Mucosa of descending colon (tissue), 3 donors: ENCODE results near the gene CALCB. TPM values are rescaled to one million over a fixed set of nuclear protein-coding genes. Genes with fewer than 3 reads are reported as not detected.
"Not testable (repeated sequence)": the region's sequence is repeated elsewhere in the genome, so short reads cannot be mapped to it uniquely, and the experiment has no call there.

Experiments
- ATAC-seq: fragments of 200-7000 bp; cut with Tn5 transposase; one replicate; pipeline ENCODE4 v1.9.1; 2020; ENCODE audit warnings: mild to moderate bottlenecking, moderate library complexity
- DNase-seq, 3 donors: peaks; one replicate each; pipeline ENCODE4 v3.0.0-alpha.2; 2020
- H3K36me3 ChIP-seq: fragments of 200-600 bp; one replicate; pipeline ENCODE4 v1.8.0; 2021; ENCODE audit warnings: low read depth, mild to moderate bottlenecking
- H3K4me1 ChIP-seq: fragments of 200-600 bp; one replicate; pipeline ENCODE4 v1.8.0; 2021; ENCODE audit warnings: low read depth, mild to moderate bottlenecking
- H3K4me3 ChIP-seq: fragments of 200-600 bp; one replicate; pipeline ENCODE4 v1.8.0; 2021; ENCODE audit warnings: mild to moderate bottlenecking
- H3K9me3 ChIP-seq: fragments of 200-600 bp; one replicate; pipeline ENCODE4 v1.8.0; 2021; ENCODE audit warnings: mild to moderate bottlenecking
- intact Hi-C, 2 donors: fragments of 100-400 bp; cut with DNase I in 1 of 2; cut with micrococcal nuclease in 1 of 2; formaldehyde crosslinking; loops; one replicate each; pipeline versions ENCODE4 v1.11.0 to v1.11.1; 2022; cut with DNase I, micrococcal nuclease
- total RNA-seq, 3 donors: library from RNA; stranded (reverse); fragmentation: NEBNext Ultra II Directional in 2 of 3; extraction: Animal tissue kit (Norgen Biotek cat#: 25700) in 2 of 3; gene quantifications; one replicate each; pipeline versions ENCODE4 v1.2.1 to v1.2.4, GENCODE V29; 2021 to 2023
- TF ChIP-seq, protein P1 (sequence below): fragments of 200-600 bp; IDR thresholded peaks from one replicate; pipeline ENCODE4 v1.8.0; 2022; ENCODE audit warnings: antibody characterized with exemption, mild to moderate bottlenecking
- donor health status: DM: no; HTN: no; CAD: no; lungs with moderate emphysema.
- donor health status: DM: no; HTN: no; CAD: no.
- donor health status: DM: no; HTN: yes; CAD: no.

Gene CALCB
- total RNA-seq, 3 donors from 2014 or later: 1.6 TPM; not detected in 2

DNA sequence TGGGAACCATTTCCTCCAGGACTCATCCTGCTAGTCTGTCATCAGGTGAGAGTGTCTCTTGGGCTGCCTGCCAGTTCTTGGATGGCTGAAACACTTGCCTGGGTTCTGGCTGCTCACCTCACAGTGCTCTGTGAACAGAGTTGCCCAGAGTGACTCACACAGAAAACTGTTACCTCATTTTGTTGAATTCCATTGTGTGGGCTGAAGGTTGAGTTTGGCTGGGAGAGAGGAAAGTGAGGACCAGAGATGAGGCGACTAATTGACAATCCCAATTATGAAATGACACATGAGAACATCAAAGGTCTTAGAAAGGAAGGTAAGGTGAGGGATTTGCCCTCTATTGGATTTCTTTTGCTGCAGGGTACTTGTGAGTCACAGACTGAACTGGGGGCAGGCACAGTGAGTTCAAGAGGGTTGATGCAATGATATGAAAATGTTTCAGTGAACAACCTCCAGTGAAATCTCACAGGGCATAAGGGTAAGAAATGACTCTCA lies 20.2 kb upstream of the CALCB start:
- Histone ChIP-seq H3K4me3 (no peak overlapping the region), H3K36me3 (no peaks in the 10 kb centered on the region), H3K9me3 (no peaks in the 10 kb centered on the region), H3K4me1 (no peaks in the 10 kb centered on the region)
- TF ChIP-seq, protein P1, sequence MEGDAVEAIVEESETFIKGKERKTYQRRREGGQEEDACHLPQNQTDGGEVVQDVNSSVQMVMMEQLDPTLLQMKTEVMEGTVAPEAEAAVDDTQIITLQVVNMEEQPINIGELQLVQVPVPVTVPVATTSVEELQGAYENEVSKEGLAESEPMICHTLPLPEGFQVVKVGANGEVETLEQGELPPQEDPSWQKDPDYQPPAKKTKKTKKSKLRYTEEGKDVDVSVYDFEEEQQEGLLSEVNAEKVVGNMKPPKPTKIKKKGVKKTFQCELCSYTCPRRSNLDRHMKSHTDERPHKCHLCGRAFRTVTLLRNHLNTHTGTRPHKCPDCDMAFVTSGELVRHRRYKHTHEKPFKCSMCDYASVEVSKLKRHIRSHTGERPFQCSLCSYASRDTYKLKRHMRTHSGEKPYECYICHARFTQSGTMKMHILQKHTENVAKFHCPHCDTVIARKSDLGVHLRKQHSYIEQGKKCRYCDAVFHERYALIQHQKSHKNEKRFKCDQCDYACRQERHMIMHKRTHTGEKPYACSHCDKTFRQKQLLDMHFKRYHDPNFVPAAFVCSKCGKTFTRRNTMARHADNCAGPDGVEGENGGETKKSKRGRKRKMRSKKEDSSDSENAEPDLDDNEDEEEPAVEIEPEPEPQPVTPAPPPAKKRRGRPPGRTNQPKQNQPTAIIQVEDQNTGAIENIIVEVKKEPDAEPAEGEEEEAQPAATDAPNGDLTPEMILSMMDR: no peak
- ATAC-seq: no peak
- no peak for DNase-seq
- intact Hi-C loops: no loop called here

DNA sequence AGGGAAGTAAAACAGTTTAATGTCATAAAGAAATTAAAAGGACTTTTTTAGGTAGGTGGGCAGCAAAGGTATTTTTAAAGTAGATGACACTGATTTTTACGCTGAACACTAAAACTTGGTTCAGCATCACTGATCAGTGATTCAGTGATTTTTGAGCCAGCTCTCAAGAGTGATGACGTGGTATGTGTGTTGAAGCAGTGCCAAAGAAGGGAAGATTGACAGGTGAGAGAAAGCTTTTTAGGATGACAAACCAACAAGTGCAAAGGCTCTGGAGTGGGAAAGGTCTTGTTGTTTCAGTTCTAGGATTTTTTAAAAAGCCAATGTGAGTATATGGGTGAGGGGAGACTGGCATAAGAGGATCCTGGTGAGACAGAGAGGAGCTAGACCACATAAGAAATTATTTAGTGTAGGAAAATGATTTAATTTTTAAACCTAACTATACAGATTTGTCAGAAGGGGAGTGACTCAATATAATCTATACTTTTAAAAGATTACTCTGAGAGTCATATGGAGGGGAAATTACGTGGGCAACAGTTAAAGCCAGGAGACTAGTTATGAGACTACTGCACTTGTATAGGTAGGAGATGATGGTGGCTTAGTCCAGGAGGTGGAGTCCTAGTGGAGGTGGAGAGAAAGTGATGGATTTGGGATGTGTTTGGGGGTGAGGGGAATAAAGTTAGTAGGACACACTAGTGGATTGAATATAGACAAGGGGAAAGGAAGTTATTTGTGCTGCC lies 17.6 kb upstream of the CALCB start:
- intact Hi-C loops: no loop called here
- no peaks in the 10 kb centered on the region for H3K9me3 ChIP-seq
- H3K4me1 ChIP-seq: no peaks in the 10 kb centered on the region
- no peak overlapping the region for H3K4me3 ChIP-seq
- no peaks in the 10 kb centered on the region for H3K36me3 ChIP-seq
- TF ChIP-seq, protein P1: no peak
- no peak for DNase-seq
- no peak for ATAC-seq

DNA sequence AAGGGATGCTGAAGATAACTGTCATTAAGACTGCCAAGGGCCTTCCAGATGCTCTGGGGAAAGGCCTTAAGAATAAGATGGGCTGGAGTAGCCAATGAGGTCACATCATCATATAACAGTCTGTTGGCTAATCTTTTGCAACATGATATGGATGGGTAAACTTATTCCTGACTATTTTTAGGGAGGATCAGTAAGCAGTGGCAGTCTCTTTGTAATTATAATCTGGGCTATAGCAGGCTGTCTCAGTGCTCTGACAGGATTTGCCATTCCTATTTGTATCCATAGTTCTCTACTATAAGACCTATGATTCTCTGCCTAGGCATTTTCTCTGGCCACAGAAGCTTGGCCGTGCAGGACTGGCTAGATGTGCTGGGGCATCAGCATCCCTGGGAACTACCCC lies 16.1 kb upstream of the CALCB start:
- intact Hi-C loops: no loop called here
- no peak overlapping the region for H3K4me3 ChIP-seq
- ATAC-seq: no peak
- no peak for DNase-seq
- no peaks in the 10 kb centered on the region for H3K9me3 ChIP-seq
- TF ChIP-seq, protein P1: no peak
- H3K36me3 ChIP-seq: no peaks in the 10 kb centered on the region
- H3K4me1 ChIP-seq: no peaks in the 10 kb centered on the region

DNA sequence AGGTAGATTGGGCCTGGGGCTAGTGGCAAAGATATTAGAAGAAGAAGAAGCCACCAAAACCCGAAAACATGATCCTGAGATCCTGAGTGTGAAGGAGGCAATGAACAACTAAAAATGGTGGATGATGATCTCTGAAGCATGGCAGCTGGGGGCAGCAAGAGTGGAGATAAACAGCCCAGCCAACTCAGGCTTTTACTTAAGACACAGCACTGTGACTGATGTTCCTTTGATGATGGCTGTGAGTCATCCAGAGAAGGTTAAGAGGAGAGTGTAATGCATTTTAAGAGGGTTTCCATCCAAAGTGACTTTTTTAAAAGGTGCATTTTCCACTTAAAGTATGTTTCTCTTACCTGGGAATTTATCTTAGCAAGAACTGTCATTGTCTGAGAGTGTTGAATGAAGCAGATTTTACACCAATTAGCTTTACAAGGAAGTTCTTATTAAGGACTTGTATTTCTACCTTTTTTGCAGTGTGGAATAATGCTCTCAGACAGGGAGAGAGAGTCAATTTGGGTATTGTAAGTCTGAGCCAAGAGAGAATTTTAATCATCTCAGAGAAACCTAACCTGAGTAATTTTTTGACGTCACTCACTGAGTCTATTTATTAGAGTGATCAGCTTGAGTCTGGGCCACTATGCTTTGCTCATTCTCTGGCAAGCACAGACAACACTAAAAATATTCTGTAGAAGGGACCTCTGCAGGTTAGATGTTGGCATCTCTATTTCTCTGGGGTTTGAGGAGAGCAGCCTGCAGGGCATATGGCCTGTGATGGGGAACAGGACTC lies 14.1 kb upstream of the CALCB start:
- TF ChIP-seq, protein P1: no peak
- ATAC-seq (no peak), DNase-seq (no peak)
- no peaks in the 10 kb centered on the region for H3K36me3 ChIP-seq
- no peaks in the 10 kb centered on the region for H3K9me3 ChIP-seq
- intact Hi-C loops: no loop called here
- no peak overlapping the region for H3K4me3 ChIP-seq
- H3K4me1 ChIP-seq: no peaks in the 10 kb centered on the region

DNA sequence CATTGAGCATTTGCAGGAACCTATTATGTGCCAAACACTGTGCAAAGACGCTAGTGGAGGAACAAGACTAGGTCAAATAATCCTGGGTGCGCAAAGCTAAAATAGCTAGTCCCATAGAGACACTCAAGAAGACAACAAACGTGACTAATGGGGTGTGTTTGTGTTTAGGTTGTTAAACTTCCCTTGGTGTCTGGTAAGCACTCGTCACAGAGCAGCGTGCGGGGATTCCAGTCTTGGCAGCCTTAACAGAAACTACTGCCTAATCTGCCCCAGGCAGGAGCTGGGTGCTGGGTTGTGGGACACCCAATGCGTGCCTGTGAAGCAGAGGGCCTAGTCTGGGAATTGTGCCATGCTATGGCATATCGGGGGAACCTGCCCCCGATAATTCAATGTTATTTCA lies 10.8 kb upstream of the CALCB start:
- no peak overlapping the region for H3K4me3 ChIP-seq
- DNase-seq (no peak), ATAC-seq (no peak)
- intact Hi-C loops: loop anchor here in 1 of 2 donors (10.0 kb wide), 1 partner anchor 148 kb away; no protein-coding TSS in a partner anchor
- no peaks in the 10 kb centered on the region for H3K36me3 ChIP-seq
- no peaks in the 10 kb centered on the region for H3K9me3 ChIP-seq
- TF ChIP-seq, protein P1: no peak
- H3K4me1 ChIP-seq: no peaks in the 10 kb centered on the region

DNA sequence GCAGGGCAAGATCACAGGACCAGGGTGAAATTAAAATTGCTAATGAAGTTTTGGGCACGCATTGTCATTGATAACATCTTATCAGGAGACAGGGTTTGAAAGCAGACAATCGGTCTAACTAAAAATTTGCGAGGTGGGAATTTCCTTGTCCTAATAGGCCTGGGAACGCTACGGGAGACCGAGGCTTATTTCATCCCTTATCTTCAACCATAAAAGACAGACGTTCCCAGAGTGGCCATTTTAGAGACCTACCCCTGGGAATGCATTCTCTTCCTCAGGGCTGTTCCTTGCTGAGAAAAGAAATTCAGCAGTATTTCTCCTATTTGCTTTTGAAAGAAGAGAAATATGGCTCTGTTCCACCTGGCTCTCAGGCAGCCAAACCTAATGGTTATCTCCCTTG lies 3.6 kb upstream of the CALCB start:
- not testable (repeated sequence) for ATAC-seq, DNase-seq, H3K9me3 ChIP-seq, H3K4me3 ChIP-seq, H3K36me3 ChIP-seq
- H3K4me1 ChIP-seq: peaks cover 16% of the 10 kb centered on the region
- intact Hi-C loops: loop anchor here in 1 of 2 donors (10.0 kb wide), 1 partner anchor 155 kb away; no protein-coding TSS in a partner anchor
